Measurements from ENCODE around the gene GJA9. TPM values are rescaled to one million over a fixed set of nuclear protein-coding genes. Genes with fewer than 3 reads are reported as not detected.

GJA9 gene
- total RNA-seq: not detected
- polyA plus RNA-seq (2013, experiment 1 of 2): not detected
- not detected for polyA plus RNA-seq (2013, experiment 2 of 2)
- long read RNA-seq, experiment 1: 0 reads
- long read RNA-seq, experiment 2: 0 reads
- long read RNA-seq, experiment 3: 0 reads
- long read RNA-seq, experiment 4: 0 reads

- no peaks in the 10 kb centered on the region for H3K36me3 Mint-ChIP-seq (ENCODE audit: low read depth)
- peaks cover 2% of the 10 kb centered on the region for H3K27me3 Mint-ChIP-seq (ENCODE audit: insufficient read depth)
- Histone ChIP-seq H3K4me3 (ENCODE audit: low read length) (no peak within 1 kb of the TSS), H3K9me3 (ENCODE audit: control insufficient read depth, low read length) (no peaks in the 10 kb centered on the region), H3K9ac (ENCODE audit: extremely low read depth, low read length, poor library complexity, severe bottlenecking) (no peak within 1 kb of the TSS), H3K27ac (ENCODE audit: low read depth, low read length) (no peak within 1 kb of the TSS), H3K27me3 (ENCODE audit: control insufficient read depth, insufficient read depth, low read length, poor library complexity, severe bottlenecking) (no peaks in the 10 kb centered on the region), H3K36me3 (ENCODE audit: control insufficient read depth, insufficient read depth, low read length) (no peaks in the 10 kb centered on the region), H3K4me1 (ENCODE audit: control insufficient read depth, insufficient read depth, low read length) (no peaks in the 10 kb centered on the region)
- no peaks in the 10 kb centered on the region for H3K9me3 Mint-ChIP-seq
- no peak within 1 kb of the TSS for H3K4me3 Mint-ChIP-seq
- no peak within 1 kb of the TSS for H3K27ac Mint-ChIP-seq
- no peak for TF ChIP-seq CTCF (conservative IDR thresholded peaks at IDR 0.05)
- H3K4me1 Mint-ChIP-seq: no peaks in the 10 kb centered on the region
- DNase-seq: no peak
These were observed at the start of gene GJA9 for GRCh38 chr1:38881487-38881886. Gene GJA9, minus strand, starts transcription at chr1:38881587. Its CDS starts 5,489 bp downstream, at chr1:38876098.

DNA sequence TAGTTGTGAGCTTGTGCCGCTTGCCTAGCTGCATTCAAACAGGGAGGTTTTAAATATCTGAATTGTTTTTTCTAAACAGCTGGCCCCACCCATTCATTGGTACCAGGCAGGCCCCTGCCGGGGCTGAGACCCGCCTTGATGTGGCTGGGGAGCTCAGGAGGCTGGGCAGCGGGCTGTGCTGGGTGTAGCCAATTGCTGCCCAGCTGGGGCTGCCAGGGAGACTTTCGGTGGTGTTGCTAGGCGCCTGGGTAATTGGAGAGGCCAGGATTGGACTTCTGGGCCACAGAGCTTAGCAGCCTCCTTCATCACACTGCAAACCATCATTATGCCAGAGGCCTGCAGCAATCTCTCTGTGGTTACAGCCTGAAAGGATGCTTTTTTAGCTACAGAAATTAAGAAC, 48.1 kb upstream of the GJA9 start:
- Histone ChIP-seq H3K9ac (ENCODE audit: extremely low read depth, low read length, poor library complexity, severe bottlenecking) (no peak overlapping the region), H3K27me3 (ENCODE audit: control insufficient read depth, insufficient read depth, low read length, poor library complexity, severe bottlenecking) (peaks cover 4% of the 10 kb centered on the region), H3K4me3 (ENCODE audit: low read length) (no peak overlapping the region), H3K27ac (ENCODE audit: low read depth, low read length) (no peak overlapping the region), H3K4me1 (ENCODE audit: control insufficient read depth, insufficient read depth, low read length) (no peaks in the 10 kb centered on the region), H3K36me3 (ENCODE audit: control insufficient read depth, insufficient read depth, low read length) (no peaks in the 10 kb centered on the region), H3K9me3 (ENCODE audit: control insufficient read depth, low read length) (no peaks in the 10 kb centered on the region)
- Mint-ChIP-seq H3K9me3 (no peaks in the 10 kb centered on the region), H3K27me3 (ENCODE audit: insufficient read depth) (no peaks in the 10 kb centered on the region), H3K4me3 (no peak overlapping the region), H3K27ac (no peak overlapping the region), H3K36me3 (ENCODE audit: low read depth) (no peaks in the 10 kb centered on the region), H3K4me1 (no peaks in the 10 kb centered on the region)
- no peak for TF ChIP-seq CTCF (conservative IDR thresholded peaks at IDR 0.05)
- WGBS, 2 experiments (ENCODE audit: insufficient coverage in 1 of 2, insufficient read length in 1 of 2): 80 to 86% methylated on average over 2 to 6 of the region's 6 CpGs
- DNase-seq: peak; percentile 57

DNA sequence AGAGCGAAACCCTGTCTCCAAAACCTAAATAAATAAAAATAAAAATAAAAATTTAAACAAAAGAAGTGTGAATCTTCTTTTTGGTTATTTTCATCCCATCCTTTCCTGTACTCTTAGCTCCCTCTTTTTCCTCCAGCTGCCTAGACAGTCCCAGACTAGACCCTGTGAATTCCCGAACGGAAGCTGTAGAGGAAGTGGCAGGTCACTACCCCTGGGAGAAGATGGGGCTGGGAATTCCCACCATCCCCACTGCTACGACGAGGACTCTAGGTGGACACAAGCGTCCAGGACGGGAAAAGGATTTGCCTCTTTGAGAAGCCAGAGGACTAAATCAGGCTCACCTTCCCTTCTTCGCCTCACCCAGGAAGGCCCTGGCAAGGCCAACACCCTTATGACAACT, 47.7 kb upstream of the GJA9 start:
- Histone ChIP-seq H3K9ac (ENCODE audit: extremely low read depth, low read length, poor library complexity, severe bottlenecking) (no peak overlapping the region), H3K36me3 (ENCODE audit: control insufficient read depth, insufficient read depth, low read length) (no peaks in the 10 kb centered on the region), H3K9me3 (ENCODE audit: control insufficient read depth, low read length) (no peaks in the 10 kb centered on the region), H3K27me3 (ENCODE audit: control insufficient read depth, insufficient read depth, low read length, poor library complexity, severe bottlenecking) (peaks cover 4% of the 10 kb centered on the region), H3K4me3 (ENCODE audit: low read length) (no peak overlapping the region), H3K4me1 (ENCODE audit: control insufficient read depth, insufficient read depth, low read length) (no peaks in the 10 kb centered on the region), H3K27ac (ENCODE audit: low read depth, low read length) (no peak overlapping the region)
- Mint-ChIP-seq H3K4me3 (no peak overlapping the region), H3K9me3 (no peaks in the 10 kb centered on the region), H3K27me3 (ENCODE audit: insufficient read depth) (no peaks in the 10 kb centered on the region), H3K4me1 (no peaks in the 10 kb centered on the region), H3K36me3 (ENCODE audit: low read depth) (no peaks in the 10 kb centered on the region), H3K27ac (no peak overlapping the region)
- TF ChIP-seq CTCF (conservative IDR thresholded peaks at IDR 0.05): no peak
- WGBS, 2 experiments (ENCODE audit: insufficient coverage in 1 of 2, insufficient read length in 1 of 2): 90 to 91% methylated on average over 4 to 7 of the region's 8 CpGs
- DNase-seq: no peak
